GM21515 (cell line): ENCODE measurements around the gene SDC4.
A peak's percentile ranks its signal among the peaks of the same experiment; 100 is the strongest.
"Not testable (repeated sequence)": the region's sequence is repeated elsewhere in the genome, so short reads cannot be mapped to it uniquely, and the experiment has no call there.

Experiments used
- ATAC-seq: cut with Tn5 transposase; IDR thresholded peaks from one replicate; pipeline ENCODE4 v1.9.1; 2021; ENCODE audit not compliant: unreplicated experiment

SDC4 gene

DNA sequence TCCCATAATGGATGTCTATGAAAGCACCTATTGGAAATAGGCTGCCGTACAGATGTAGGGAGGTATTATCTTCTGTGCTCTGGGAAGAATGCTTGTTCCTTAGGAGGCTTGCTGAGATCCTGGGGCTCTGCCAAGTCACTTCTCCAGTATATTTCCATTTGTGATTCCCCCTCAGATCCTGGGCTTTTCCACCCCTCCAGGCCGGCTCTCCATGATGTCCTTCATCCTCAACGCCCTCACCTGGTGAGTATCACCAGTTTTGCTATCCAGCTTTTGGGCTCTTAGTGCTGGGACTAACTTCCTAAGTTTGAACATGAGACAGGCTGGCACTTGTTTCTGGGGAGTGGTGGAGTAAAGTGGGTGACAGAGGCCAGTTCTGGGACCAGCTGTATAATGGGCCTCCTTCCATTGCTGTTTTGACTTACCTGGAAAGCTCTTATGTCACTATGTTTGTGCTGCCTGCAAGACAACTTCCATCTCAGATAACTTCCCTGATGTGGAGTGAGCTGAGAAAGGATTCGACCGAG lies 17.3 kb upstream of the SDC4 start:
- no peak for ATAC-seq

DNA sequence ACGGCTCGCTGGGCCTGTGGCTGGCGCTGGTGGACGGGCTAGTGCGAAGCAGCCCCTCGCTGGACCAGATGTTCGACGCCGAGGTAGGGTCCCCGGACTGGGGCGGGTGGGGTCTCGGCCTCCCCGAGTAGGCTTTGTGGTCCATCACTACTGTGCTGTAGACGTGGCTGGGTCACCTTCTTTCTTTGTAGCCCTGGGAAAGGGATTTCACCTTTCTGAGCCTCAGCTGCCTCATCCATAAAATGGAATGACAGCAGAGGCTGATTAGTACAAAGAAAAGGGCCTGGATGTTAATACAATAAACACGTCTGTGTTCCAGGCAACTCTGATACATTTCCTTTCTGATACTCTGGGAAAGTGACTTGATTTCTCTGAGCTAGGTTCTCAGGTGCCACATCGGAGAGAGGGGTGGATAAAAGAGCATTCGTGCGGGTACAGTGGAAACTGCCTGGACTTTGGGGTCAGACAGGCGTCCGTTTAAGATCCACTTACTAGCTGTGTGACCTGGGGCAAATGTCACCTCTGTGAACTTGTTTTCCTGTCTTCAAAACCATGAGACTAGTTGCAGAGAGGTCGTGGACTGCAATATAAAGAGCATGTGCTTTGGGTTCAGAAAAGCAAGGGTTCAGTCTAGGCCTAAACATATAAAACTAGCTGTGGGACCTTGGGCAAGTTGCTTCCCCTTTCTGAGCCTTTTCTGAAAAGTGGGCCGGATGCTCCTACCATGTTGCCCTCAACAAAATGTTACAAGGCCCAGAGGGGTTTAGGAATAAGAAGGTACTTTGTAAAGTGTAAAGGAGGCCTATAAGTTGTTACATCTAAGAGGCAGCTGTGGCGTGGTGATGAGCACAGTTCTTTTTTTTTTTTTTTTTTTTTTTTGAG lies 15.6 kb upstream of the SDC4 start:
- ATAC-seq, result no peak

DNA sequence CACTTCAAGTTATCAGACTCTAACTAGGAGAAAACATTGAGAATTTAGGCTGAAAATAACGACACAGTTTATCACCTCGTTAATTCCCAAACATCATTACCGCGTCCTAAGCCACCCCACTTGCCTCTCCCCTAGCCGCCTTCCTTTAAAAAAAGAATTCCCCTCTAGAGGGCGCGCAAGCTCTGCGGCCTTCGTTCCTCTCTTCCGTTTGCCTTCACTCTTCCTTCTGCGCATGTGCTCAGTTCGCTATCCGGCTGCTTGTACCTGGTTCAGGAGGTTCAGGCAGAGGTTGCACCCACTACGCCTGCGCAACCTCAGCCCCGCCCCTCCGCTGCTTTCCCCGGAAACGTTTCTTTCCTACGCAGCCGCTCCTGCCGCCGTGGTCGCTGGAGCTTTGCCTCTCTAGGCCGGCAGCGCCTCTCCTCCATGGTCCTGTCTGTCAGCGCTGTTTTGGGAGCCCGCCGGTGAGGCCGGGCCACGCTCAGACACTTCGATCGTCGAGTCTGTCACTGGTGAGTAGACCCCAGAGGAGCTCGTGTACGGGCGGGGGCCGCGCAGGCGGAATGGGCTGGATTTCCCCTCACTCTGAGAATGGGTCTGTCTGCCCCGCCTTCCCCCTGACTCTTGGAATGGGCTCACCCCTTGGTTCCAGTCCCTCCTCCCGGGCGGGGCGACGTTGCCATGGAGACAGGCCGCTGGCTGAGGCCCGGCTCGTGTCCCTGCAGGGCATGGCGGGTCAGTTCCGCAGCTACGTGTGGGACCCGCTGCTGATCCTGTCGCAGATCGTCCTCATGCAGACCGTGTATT lies 14.8 kb upstream of the SDC4 start, which contains the start of gene SYS1:
Gene SYS1 (plus strand): TSS at position 353 of the 807 bp plus-strand sequence. CDS start 376 bp downstream, at position 729.
- ATAC-seq, result peak; percentile 84

DNA sequence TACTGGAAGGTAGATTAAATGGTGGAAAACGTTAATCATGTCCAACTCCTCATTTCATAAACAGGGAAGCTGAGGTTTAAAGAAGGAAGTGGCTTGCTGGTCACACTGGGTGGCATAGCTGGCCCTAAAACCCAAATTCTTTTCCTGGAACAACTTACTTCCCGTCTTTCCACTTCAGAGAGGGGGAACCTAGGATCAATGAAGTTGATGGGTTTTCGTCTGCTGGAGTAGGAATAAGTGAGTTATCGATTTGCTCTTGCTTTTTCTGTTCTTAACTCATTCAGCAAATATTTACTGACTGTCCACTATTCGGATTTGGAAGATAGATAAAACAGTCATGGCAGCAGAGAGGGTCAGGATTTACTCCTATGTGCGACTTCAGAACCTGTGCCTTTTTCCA lies 13.6 kb upstream of the SDC4 start:
- no peak for ATAC-seq

DNA sequence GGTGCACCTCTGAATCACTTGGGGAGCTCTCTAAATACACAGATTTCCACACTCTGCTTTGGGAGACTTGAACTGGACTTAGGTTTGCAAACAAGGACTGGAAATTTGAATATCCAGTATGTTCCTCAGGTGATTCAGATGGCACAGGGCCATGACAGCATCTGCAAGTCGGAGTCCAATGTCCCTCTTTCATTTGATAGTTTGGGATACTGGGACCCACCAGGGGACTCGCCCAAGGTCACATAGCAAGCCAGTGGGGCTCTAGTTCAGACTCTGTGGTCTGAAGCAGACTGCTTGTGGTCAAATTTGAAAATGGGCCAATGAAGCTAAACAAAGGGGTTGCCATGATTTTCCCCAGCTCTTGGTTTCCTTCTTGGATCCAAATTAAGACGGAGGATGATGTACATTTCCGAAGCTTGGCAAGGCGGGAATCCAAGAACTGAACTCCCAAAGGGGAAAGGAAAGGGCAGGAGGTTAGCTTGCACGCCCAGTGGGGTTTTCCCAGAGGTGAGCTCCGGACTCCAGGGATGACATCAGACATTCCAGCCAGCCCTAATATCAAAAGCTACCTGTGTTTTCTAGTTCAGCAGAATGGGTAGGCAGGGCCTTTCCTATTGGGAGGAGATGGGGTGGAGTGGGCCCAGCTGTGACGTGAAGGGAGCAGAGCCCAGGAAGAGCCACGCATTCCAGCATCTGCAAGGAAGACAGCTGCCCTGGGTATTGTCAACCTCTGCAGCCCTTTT lies 11.4 kb upstream of the SDC4 start:
- no peak for ATAC-seq

DNA sequence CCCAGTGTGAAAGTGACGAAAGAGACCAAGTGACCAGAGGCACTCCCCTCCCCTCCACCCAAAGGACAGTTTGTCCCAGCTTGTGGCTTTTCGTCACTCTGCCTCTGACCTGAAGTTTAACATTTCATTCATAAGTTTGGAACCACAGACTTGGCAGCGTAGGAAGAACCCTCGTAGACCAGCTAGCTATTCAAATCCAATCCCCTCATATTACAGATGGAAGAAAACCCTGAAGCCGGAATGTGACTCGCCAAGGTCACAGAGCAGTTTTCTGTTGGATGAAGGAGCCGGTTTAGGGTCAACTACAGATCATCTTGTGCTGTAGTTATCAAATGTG lies 10.8 kb upstream of the SDC4 start:
- no peak for ATAC-seq

DNA sequence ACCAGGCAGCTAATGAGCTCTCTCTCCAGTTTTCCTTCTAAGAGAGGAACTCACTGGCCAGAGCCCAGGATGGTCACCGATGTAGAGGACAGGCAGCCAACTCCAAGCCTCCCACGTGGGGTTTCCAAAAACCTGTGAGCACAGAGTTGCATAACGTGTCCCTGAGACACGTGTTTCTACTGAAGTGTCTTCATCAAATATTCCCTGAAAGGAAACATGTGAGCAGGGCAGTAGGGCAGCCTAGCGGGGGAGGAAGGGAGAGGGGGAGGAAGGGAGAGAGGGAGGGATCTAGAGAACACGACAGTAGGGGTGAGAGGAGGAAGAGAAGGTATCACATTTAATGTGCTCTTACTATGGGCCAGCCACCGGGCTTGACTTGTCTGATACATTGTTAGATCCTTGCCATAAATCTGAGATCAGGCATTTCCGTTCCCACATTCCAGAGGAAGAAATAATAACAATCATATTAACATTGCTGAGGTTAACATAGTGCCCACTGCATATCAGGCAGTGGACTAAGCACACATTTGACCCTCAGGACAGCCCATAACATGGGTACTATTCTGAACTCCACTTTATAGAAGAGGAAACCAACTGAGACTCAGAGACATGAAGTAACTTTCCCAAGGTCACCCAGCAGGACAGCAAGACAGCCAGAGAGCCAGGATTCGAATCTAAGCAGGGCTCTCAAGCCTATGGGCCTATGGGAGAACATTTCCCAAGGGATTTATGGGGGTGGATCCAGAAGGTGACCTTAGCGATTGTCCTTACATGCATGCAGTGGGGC lies 10.3 kb upstream of the SDC4 start:
- no peak for ATAC-seq

DNA sequence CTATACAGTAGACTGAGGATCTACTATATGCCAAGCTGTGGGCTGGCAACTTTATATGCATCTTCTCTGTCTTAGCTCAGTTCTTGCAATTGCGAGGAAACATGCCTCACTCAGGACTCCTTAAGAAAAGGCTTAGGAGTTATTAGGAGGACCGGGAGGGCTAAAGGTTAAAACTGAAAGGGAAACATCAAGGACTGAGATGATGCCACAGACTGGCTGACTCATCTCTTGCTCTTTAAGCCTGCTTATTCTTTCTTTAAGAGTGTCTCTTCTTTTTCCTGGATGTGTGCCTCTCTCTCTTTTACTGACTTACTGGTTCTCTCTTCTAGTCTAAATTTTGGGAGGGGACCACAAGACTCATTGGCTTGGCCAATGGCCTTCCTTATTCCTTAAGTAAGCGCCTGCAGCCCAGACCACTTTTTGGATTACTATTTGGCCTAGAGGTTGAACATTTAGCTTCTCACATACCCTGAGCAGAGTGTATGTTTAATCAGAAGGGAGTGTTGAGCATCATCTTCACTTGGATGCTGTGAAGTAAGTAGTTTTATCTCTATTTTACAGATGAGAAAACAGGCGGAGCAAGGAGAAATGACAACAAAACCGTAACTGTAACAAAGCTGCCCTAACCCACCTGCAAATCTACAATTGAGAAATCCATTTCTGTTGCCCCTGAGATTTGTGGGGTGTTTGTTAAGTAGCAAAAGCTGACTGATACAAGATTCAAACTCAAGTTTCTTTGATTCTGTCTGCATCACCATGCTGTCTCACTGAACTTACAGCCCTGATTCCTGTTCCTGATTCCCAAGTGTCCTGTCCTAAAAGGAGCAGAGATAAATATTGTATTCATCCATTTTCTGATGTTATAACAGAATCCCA lies 7.2 kb upstream of the SDC4 start:
- no peak for ATAC-seq

DNA sequence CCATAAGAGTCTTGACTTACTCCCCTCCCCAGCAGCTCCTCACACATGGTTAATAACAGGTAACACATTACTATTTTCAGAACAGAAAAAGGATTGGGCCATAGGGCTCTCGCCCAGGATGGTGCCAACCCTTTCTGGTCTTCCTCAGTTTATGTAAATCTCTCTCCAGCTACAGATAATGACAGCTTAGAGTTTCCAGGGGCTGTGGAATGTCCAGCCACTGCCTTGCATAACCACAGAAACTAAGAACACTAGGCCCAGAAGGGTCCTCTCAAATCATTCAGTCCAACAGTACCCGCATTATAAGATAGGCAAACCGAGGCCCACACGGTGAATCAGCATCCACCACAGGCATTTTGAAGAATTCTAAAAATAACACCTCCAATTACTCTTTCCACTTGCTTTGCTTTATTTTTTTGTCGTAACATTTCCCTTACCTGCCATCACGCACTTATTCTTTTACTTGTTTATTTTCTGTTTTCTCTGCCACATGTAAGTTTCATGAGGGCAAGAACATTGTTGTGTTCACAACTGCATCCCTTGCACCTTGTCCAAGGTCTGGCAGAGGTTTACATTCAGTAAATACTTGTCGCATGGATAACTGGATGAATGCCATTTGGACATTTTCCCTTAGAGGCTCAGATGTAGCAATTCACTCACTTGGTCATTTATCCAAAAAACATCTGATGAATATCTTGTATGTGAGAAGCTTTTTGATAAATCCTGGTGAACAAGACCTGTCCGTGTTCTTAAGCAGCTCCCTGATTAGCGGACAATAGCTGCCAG lies 6.4 kb upstream of the SDC4 start:
- no peak for ATAC-seq

DNA sequence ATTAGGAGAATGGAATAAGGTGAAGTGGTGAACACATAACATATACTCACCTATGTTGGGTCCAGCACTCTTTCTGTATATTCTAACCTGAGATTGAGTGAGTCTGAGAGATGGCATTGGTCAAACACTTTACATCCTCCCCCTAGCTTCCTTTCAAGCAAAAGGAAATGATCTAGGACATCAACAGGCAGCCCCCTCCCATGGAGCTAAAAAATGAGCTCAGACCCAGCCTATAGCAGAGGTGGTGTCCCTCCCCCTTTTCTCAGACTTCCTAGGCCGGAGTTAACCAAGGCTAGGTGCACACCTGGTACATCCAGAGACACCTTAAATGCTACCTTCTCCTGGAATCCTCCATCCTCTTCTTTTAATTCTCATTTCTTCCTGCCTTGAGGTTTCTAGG lies 5.5 kb upstream of the SDC4 start:
- no peak for ATAC-seq

DNA sequence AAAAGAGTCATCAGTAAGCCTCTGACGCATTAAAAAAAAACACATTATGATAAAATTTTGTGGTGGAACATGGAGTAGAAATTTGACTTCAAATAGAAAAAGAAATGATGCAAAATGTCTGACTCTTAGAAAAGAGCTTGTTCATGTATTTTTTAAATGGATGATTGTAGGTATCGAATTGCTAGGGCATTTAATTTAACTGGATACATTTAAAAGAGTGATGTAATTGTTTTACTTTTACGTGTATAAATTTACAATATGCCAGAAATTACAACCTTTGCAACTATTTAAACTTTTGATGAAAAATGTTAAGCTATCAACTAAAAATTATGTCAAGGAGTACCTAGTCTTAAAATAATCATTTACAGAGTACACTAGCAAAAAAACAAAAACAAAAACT lies 4.5 kb upstream of the SDC4 start:
- ATAC-seq, result no peak

DNA sequence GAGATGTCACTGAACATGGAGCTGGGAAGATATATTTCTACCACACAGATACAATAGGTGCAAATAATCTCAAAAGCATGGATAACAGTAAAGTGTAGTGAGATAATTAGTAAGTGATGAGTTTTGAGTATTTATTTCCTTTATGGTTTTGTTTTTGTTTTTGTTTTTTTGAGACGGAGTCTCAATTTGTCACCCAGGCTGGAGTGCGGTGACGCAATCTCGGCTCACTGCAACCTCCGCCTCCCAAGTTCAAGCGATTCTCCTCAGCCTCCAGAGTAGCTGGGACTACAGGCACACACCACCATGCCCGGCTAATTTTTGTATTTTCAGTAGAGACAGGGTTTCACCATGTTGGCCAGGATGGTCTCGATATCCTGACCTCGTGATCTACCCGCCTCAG lies 2.6 kb upstream of the SDC4 start:
- not testable (repeated sequence) for ATAC-seq

DNA sequence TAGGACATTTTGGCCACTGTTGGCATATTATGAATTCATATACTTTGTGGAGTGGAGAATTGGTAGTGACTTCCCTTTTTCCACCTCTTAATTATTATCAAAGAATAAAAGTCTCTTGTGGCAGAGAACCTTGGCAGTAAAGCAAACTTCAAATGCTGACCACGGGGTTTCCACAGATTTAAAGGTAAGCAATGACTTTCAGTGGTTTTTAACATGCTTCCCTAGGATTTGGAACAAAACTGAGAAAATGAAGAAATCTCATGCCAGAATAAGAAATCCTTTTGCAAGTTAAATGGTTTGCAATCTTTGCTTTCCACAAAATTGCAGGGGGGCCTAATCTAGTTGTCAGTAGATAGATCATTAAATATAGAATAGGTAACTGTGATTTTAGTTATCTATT lies 2.0 kb upstream of the SDC4 start:
- no peak for ATAC-seq

DNA sequence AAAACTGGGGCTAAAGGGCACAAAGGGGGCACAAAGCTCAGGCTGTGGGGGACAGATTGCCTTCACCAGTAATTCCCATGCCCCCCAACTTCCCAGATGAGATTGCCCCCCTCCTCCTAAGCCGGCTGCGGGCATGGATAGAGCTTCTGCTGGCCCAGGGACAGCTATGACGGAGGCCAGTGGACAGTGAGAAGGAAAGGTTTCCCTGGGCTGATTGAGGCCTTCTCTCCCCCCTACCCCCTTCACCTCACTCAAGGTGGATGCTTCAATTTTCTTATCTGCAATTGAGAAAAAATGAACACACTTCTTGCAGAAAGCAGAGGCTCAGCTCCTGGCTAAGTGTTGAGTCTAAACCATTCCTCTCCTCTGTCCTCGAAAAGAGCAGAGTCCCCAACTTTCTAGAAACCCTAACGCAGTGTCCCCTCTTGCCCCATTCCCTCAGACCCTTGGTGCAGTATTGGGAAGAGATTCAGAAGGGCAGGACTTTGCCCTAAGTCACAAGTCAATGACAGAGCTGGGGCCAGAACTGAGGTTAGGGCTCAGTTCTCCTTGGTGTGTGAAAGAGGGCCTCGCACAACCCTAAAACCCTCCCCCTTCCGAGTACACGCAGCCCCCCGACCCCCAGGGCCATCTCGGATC lies 808 bp downstream of the SDC4 start:
- no peak for ATAC-seq

DNA sequence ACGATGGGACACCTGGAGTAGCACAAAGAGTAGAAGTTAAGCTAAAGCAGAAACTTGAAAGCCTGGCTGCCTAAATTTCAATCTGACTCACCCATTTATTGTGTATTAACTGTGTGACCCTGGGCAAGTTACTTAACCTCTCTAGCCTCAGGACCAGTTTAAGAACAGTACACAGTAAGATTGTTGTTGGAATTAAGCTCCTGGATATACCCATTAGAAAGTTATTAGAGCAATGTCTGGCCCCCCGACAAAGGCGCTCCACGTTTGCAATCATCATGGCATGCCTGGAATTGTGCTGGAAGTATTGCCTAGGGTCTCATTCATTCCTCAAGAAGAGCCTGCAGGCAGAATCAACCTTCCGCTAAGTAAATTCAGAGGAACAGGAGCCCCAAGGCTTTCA lies 1.4 kb downstream of the SDC4 start:
- no peak for ATAC-seq

DNA sequence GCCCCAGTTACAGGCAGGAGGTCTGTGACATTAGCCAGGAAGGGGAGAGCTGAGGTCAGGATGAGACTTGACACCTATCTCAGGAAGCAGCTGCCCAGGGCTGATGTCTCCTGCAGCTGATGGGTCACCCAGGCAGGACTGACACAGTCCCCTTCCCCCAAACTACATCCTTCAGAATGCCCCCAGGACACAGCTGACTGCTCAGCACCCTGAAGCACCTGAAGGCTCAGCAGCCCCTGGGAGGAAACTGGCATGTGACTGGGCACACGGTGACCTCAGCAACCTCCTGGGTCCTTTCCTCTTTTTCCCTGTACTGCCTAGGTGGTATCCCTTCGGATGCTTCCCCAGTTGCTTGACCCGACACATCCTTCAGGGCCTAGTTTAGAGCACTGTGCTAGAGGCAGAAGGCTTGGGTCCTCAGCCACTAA lies 1.9 kb downstream of the SDC4 start:
- ATAC-seq, result no peak

DNA sequence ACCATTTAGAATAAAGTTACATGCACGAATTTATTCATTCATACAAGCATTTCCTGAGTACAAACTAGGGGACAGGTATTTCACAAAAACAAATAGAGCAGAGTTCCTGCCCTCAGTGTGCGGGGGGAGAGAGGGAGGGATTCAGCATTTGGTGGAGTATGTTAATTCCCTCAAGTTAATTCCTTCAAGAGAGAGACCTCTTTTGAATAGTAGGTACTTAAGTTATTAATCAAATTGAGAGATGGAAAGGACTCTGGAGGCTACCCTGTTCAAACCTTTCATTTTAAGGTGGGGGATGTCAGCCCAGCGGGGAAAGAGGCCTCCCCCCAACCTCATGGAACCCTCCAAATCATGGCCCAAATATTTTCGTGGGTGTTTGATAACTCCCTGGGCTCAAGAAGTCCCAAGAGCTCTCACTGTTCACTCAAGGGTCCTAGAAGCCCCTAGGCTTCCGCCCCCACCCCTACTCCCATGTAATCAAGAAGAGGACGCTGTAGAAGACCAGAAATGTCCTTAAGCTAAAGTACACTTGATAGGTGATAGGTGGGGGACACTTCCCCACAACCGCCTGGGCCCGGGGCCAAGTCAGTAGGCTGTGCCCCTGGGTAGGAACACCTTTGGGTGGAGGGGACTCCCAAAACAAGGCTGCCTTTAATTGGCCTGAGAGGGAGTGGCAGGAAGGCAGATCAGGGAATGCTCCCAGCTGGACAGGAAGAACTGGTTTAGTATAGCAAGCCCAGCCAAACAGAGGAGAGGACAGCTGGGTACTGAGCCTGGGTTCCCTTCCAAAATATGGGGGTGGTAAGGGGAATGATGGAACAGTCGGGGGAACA lies 2.9 kb downstream of the SDC4 start:
- ATAC-seq, result no peak
